SJSA1 (cell line): ENCODE results near the gene STK16. TPM values are rescaled to one million over a fixed set of nuclear protein-coding genes. Genes with fewer than 3 reads are reported as not detected.
"Not testable (repeated sequence)": the region's sequence is repeated elsewhere in the genome, so short reads cannot be mapped to it uniquely, and the experiment has no call there.

Experiments used
- DNase-seq, 2 experiments: peaks; one replicate each; pipeline ENCODE4 v3.0.0-alpha.2; 2015 to 2020; ENCODE audit warnings: low spot score in 2 of 2, low read depth in 1 of 2
- H3K27ac ChIP-seq: fragments of 250-450 bp; sonication (Bioruptor Pico); 2 replicates; pipeline ENCODE4 v1.5.1; 2020; ENCODE audit warnings: mild to moderate bottlenecking, moderate library complexity
- H3K27me3 ChIP-seq: fragments of 250-450 bp; sonication (Bioruptor Pico); replicated peaks from 2 replicates; pipeline ENCODE4 v1.5.1; 2020; ENCODE audit warnings: mild to moderate bottlenecking, moderate library complexity
- H3K36me3 ChIP-seq: fragments of 250-450 bp; sonication (Bioruptor Pico); 2 replicates; pipeline ENCODE4 v1.5.1; 2020; ENCODE audit warnings: mild to moderate bottlenecking
- H3K4me1 ChIP-seq: fragments of 250-450 bp; sonication (Bioruptor Pico); replicated peaks from 2 replicates; pipeline ENCODE4 v1.6.1; 2021; ENCODE audit warnings: mild to moderate bottlenecking
- H3K4me3 ChIP-seq: fragments of 250-450 bp; sonication (Bioruptor Pico); 2 replicates; pipeline ENCODE4 v1.5.1; 2020; ENCODE audit warnings: mild to moderate bottlenecking
- H3K9me3 ChIP-seq: fragments of 250-450 bp; sonication (Bioruptor Pico); replicated peaks from 2 replicates; pipeline ENCODE4 v1.5.1; 2020; ENCODE audit warnings: mild to moderate bottlenecking
- total RNA-seq: library from RNA; depleted of rRNA; stranded (reverse); fragments of >200 nt; shearing (Covaris generic); gene quantifications from 2 replicates; pipeline ENCODE4 v1.2.3, GENCODE V29; 2014; rRNA removed

The STK16 gene
- total RNA-seq, result 13.2 and 18.6 TPM in 2 replicates

DNA sequence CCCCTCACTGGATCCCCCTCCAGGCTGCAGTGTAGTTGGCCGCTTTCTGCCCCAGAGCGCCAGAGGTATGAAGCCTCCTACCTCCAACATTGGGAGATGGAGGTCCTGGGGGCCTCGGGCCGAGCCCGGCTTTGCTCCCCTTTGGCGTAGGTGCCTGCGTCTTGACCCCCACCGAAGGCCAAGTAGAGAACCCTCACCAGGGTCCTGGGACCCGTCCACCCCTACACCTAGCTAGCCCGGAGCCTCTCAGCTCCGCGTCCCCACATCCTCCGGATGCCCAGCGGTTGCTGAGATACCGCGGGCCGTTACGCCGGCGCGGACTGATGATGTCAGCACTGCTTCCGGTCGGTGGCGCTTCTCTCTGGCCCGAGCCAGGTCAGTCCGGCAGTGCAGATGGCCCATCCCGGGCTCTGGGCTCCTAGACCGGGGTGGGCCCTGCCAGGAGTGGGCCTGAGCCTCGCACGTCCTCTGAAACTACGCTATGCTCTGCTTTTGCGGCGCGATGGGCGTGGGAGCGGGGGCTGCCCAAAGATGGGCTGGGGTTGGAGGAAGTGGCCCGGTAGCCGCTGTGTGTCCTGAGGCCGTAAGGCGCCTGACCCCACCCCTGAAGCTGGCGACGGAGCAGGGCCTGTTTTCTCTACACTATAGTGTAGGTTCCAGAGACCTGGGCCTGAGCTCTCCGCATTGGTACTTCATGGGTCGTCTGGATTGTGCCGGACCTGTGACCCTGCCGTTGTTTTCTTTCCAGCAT is at the start of gene STK16, which contains the start of gene GLB1L:
TSS of gene STK16 (plus strand) at position 332 of the 751 bp plus-strand sequence. CDS start 521 bp downstream, outside the sequence.
TSS of gene GLB1L (minus strand) at position 297 of the 751 bp plus-strand sequence. CDS start 1,871 bp downstream, outside the sequence.
- Histone ChIP-seq H3K9me3 (no peaks in the 10 kb centered on the region), H3K27me3 (no peaks in the 10 kb centered on the region), H3K27ac (peak within 1 kb of the TSS; percentile 88), H3K36me3 (peaks cover 24% of the 10 kb centered on the region), H3K4me3 (peak within 1 kb of the TSS; percentile 81), H3K4me1 (peaks cover 31% of the 10 kb centered on the region)
- peak; percentile 93 to 94 for DNase-seq

DNA sequence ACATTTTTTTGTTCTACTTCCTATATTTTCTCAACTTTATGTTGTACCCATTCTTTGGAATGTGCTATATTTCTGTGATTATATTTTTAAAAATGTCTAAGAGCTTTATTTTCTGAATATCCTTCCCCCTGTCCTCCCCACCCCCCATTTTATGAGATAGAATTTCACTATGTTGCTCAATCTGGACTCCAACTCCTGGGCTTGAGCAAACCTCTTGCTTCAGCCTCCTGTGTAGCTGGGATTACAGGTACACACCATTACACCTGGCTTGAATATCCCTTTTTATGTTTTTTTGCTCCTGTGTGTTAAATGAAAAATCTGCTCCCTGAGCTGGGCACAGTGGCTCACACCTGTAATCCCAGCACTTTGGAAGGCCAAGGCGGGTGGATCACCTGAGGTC is 47.9 kb upstream of the STK16 start:
- Histone ChIP-seq H3K4me3 (no peak overlapping the region), H3K27me3 (peaks cover 4% of the 10 kb centered on the region), H3K27ac (no peak overlapping the region), H3K4me1 (no peaks in the 10 kb centered on the region), H3K9me3 (no peaks in the 10 kb centered on the region), H3K36me3 (no peaks in the 10 kb centered on the region)
- no peak for DNase-seq

GRCh38 chr2:219198974-219199373 is 46.3 kb upstream of the STK16 start:
- H3K9me3 ChIP-seq, result no peaks in the 10 kb centered on the region
- H3K27me3 ChIP-seq, result peaks cover 4% of the 10 kb centered on the region
- DNase-seq, result no peak
- no peak overlapping the region for H3K27ac ChIP-seq
- no peak overlapping the region for H3K4me3 ChIP-seq
- H3K4me1 ChIP-seq, result no peaks in the 10 kb centered on the region
- H3K36me3 ChIP-seq, result no peaks in the 10 kb centered on the region

DNA sequence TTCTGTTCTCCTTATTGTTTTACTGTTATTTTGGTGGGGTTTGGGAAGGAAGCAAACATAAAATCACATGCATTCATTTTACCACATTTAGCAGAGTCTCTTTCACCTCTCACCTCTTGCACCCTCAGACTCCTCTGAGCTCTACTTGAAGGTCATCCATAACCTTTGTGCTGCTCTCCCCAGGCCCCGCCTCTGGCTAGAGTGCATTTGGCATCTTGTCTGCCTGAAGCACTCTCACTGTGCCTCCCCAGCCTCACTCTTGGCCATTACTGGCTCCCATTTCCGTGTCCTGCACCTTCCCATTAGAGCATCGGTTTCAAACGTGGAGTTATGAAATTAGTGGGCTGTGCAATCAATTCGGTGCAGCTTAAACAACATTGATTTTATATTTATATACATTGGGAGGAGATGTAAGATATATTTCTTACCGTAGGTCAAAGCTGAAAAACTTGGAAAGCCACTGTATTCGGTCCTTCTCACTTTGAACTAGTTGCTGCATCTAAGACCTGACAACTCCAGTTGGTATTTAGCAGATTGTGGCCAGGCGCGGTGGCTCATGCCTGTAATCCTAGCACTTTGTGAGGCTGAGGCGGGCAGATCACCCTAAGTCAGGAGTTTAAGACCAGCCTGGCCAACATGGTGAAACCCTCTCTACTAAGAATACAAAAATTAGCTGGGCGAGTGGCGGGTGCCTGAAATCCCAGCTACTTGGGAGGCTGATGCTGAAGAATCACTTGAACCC is 45.6 kb upstream of the STK16 start:
- DNase-seq, result no peak
- no peaks in the 10 kb centered on the region for H3K9me3 ChIP-seq
- no peaks in the 10 kb centered on the region for H3K36me3 ChIP-seq
- no peaks in the 10 kb centered on the region for H3K4me1 ChIP-seq
- no peak overlapping the region for H3K4me3 ChIP-seq
- H3K27ac ChIP-seq, result no peak overlapping the region
- peaks cover 4% of the 10 kb centered on the region for H3K27me3 ChIP-seq

GRCh38 chr2:219200502-219201326 is 44.6 kb upstream of the STK16 start:
- not testable (repeated sequence) for H3K4me1 ChIP-seq, H3K9me3 ChIP-seq, H3K27ac ChIP-seq, H3K27me3 ChIP-seq, DNase-seq, H3K4me3 ChIP-seq, H3K36me3 ChIP-seq

DNA sequence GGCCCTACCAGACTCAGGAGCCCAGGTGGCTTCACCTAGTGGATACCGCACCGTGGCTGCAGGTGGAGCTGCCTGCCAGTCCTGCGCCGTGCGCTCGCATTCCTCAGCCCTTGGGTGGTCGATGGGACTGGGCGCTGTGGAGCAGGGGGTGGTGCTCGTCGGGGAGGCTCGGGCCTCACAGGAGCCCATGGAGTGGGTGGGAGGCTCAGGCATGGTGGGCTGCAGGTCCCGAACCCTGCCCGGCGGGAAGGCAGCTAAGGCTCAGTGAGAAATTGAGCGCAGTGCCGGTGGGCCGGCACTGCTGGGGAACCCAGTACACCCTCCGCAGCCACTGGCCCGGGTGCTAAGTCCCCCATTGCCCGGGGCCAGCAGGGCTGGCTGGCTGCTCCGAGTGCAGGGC is 43.9 kb upstream of the STK16 start:
- not testable (repeated sequence) for H3K36me3 ChIP-seq, H3K4me3 ChIP-seq, H3K27me3 ChIP-seq, H3K27ac ChIP-seq, H3K9me3 ChIP-seq, H3K4me1 ChIP-seq, DNase-seq

DNA sequence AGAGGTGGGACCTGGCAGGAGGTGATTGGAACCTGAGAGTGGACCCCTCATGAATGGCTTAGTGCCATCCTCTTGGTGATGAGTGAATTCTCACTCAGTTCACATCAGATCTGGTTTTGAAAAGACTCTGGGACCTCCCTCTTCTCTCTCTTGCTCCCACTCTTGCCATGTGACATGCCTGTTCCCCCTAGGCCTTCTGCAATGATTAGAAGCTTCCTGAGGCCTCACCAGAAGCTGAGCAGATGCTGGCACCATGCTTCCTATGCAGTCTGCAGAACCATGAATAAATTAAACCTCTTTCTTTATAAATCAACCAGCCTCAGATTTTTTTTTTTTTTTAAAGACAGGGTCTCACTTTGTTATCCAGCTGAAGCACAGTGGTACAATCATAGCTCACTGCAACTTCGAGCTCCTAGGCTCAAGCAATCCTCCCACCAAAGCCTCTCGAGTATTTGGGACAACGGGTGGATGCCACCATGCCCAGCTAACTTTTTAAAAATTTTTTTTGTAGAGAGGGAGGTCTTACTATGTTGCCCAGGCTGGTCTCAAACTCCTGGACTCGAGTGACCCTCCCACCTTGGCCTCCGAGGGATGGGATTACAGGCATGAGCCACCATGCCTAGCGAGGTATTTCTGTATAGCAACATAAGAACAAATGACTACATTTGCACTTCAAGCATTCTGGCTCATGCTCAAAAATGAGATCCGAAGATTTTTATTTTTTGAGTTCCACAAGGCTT is 40.7 kb upstream of the STK16 start:
- no peaks in the 10 kb centered on the region for H3K9me3 ChIP-seq
- peaks cover 25% of the 10 kb centered on the region for H3K36me3 ChIP-seq
- no peak overlapping the region for H3K27ac ChIP-seq
- H3K27me3 ChIP-seq, result no peaks in the 10 kb centered on the region; the same call in 1 of the 2 replicates
- no peak overlapping the region for H3K4me3 ChIP-seq
- DNase-seq, result no peak
- H3K4me1 ChIP-seq, result peaks cover 18% of the 10 kb centered on the region

- Histone ChIP-seq H3K4me1 (peaks cover 18% of the 10 kb centered on the region), H3K9me3 (no peaks in the 10 kb centered on the region), H3K4me3 (no peak overlapping the region), H3K36me3 (peaks cover 31% of the 10 kb centered on the region), H3K27ac (no peak overlapping the region), H3K27me3 (no peaks in the 10 kb centered on the region)
- DNase-seq, result no peak
Observed at GRCh38 chr2:219205165-219205538, 40.1 kb upstream of the STK16 start.

DNA sequence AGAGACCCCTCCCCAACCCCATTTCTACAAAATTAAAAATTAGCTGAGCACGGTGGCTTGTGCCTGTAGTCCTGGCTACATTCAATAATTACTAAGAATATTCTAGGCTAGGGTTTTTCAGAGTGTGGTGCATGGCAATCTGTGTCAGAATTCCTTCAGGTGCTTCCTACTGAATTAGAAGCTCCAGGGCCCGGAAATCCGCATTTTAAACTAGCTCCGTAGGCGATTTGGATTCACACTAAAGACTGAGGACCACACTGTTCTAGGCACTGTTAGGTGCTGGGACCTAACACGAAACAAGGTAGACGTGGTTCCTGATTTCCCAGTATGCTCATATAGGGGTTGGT is 39.3 kb upstream of the STK16 start:
- Histone ChIP-seq H3K36me3 (peaks cover 39% of the 10 kb centered on the region), H3K27me3 (no peaks in the 10 kb centered on the region), H3K27ac (no peak overlapping the region), H3K4me1 (peaks cover 18% of the 10 kb centered on the region), H3K9me3 (no peaks in the 10 kb centered on the region), H3K4me3 (peak overlapping the region; percentile 57)
- no peak for DNase-seq

DNA sequence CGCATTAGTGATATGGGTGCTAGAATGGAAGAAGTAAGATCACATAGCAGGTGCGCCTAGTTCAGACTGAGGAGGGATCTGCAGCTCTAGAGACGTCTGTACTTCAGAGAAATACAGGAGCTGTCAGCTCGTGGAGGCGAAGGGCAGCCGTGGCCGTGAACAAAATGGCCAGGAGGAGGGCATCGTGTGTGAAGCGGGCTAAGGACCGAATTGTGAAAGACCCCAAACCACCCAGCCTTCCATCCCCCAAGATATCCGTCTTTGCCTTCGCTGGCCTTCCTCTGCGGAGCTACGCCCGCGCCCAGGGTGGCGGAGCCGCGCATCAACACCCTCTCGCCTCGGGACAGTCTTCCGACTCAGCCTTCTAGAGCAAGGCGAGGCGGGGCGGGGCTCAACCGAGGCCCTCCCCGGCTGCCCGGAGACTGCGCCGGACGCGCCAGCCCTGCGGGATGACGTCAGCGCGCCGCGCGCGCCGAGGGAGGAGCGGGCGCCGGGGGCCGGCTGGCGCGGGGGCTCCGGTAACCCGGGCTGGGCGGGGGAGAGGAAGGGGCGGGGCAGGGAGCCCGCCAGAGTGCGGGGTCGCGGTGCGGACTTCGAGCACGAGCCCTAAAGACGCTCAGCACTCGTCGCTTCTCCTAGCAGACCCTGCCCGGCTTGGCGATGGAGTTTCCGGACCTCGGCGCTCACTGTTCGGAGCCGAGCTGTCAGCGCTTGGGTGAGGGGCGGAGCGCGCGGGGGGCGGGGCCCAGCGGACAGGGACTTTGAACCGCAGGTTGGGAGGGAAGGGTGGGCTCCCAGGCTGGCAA is 38.7 kb upstream of the STK16 start, which contains the start of gene ZFAND2B:
TSS of gene ZFAND2B (plus strand) at position 455 of the 806 bp plus-strand sequence. CDS start at position 661, 206 bp downstream.
- peak within 1 kb of the TSS; percentile 57 for H3K4me3 ChIP-seq
- H3K9me3 ChIP-seq, result no peaks in the 10 kb centered on the region
- no peaks in the 10 kb centered on the region for H3K27me3 ChIP-seq
- peak; percentile 93 to 94 for DNase-seq
- peaks cover 44% of the 10 kb centered on the region for H3K36me3 ChIP-seq
- H3K4me1 ChIP-seq, result peaks cover 18% of the 10 kb centered on the region
- peak within 1 kb of the TSS; percentile 44; the same call in 1 of the 2 replicates for H3K27ac ChIP-seq

DNA sequence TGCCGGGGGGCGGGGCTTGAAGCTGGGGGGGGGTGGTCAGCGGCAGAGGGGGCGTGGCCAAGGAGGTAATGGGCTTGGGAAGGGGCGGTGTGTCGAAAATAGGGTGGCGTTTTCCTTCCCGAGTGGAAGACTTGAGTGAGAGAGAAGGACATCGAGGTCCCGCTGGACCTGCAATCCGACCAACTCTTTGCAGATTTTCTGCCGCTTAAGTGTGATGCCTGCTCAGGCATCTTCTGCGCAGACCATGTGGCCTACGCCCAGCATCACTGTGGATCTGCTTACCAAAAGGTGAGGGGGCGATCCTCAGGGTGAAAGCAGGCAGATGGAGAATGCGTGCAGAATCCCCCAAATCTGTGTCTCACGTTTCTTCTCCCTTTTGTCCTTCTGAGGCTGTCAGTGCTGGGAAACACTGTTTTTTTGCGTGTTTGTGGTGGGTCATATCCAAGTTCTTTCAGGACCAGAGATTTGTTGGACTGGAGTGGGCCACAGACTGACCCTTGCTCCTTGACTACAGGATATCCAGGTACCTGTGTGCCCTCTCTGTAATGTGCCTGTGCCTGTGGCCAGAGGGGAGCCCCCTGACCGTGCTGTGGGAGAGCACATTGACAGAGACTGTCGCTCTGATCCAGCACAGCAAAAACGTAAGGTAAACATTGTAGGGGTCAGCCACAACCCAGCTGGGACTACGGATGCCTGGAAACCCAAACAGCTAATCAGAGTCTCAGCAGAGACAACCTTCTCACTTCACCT is 38.0 kb upstream of the STK16 start:
- no peaks in the 10 kb centered on the region for H3K27me3 ChIP-seq
- peak overlapping the region; percentile 57 for H3K4me3 ChIP-seq
- H3K36me3 ChIP-seq, result peaks cover 51% of the 10 kb centered on the region
- H3K27ac ChIP-seq, result no peak overlapping the region
- H3K4me1 ChIP-seq, result peaks cover 18% of the 10 kb centered on the region
- no peaks in the 10 kb centered on the region for H3K9me3 ChIP-seq
- DNase-seq, result peak; percentile 11 to 38
